Activated CD8-positive, alpha-beta T cell treated with anti-CD3 and anti-CD28 coated beads for 36 hours (primary cell): Measurements from ENCODE around the gene ANKRD18A. TPM values are rescaled to one million over a fixed set of nuclear protein-coding genes. Genes with fewer than 3 reads are reported as not detected.
"Not testable (repeated sequence)": the region's sequence is repeated elsewhere in the genome, so short reads cannot be mapped to it uniquely, and the experiment has no call there.

Source experiments
- ATAC-seq: fragments of 200-7000 bp; cut with Tn5 transposase; one replicate; pipeline ENCODE4 v1.10.0; 2021; ENCODE audit warnings: mild to moderate bottlenecking, moderate library complexity
- CTCF ChIA-PET: fragments of 350-600 bp; sonication (Branson Sonifier 250); formaldehyde crosslinking; loops from one replicate; lab custom pipeline; 2021; ENCODE audit warnings: antibody characterized with exemption; lab: Charles Lee
- POLR2A ChIA-PET: fragments of 350-600 bp; sonication (Branson Sonifier 250); formaldehyde crosslinking; loops from one replicate; lab custom pipeline; 2021; ENCODE audit warnings: antibody characterized with exemption; lab: Charles Lee
- DNase-seq: peaks from one replicate; pipeline ENCODE4 v3.0.0-alpha.2; 2020
- H3K27ac Mint-ChIP-seq: one replicate; pipeline ENCODE4 v1.8.0; 2021; ENCODE audit warnings: mild to moderate bottlenecking, mixed read lengths
- H3K27me3 Mint-ChIP-seq: one replicate; pipeline ENCODE4 v1.8.0; 2021; ENCODE audit warnings: mixed read lengths
- H3K36me3 Mint-ChIP-seq: one replicate; pipeline ENCODE4 v1.8.0; 2021; ENCODE audit warnings: low read depth, mixed read lengths
- H3K4me1 Mint-ChIP-seq: one replicate; pipeline ENCODE4 v1.8.0; 2021; ENCODE audit warnings: low read depth, mixed read lengths
- H3K4me3 Mint-ChIP-seq: one replicate; pipeline ENCODE4 v1.8.0; 2021; ENCODE audit warnings: mild to moderate bottlenecking, moderate library complexity, mixed read lengths
- H3K9me3 Mint-ChIP-seq: one replicate; pipeline ENCODE4 v1.8.0; 2021; ENCODE audit warnings: mixed read lengths
- CTCF ChIP-seq: fragments of 200-600 bp; IDR thresholded peaks from one replicate; pipeline ENCODE4 v1.8.0; 2022; ENCODE audit warnings: antibody characterized with exemption, mild to moderate bottlenecking
- intact Hi-C: fragments of 100-400 bp; cut with micrococcal nuclease; formaldehyde crosslinking; loops from one replicate; pipeline ENCODE4 v1.10.0; 2022
- total RNA-seq, 2 experiments: library from RNA; stranded (reverse); gene quantifications; one replicate each; pipeline ENCODE4 v1.2.3, GENCODE V29; 2021

ANKRD18A gene
- total RNA-seq, 2 experiments from 2014 or later = 0.85 to 2.3 TPM

GRCh38 chr9:38619556-38620447, 594 bp downstream of the ANKRD18A start:
- Mint-ChIP-seq H3K36me3 (peaks cover 2% of the 10 kb centered on the region), H3K4me1 (peaks cover 8% of the 10 kb centered on the region), H3K27me3 (peaks cover 44% of the 10 kb centered on the region), H3K27ac (peak overlapping the region; percentile 71), H3K4me3 (peak overlapping the region; percentile 78), H3K9me3 (peaks cover 5% of the 10 kb centered on the region)
- TF ChIP-seq CTCF = no peak
- peak; percentile 35 for DNase-seq
- CTCF ChIA-PET = interaction anchor here (0.8 to 2.2 kb wide), 2 partner anchors 21 to 47 kb away, joined by 3 to 8 read pairs; no protein-coding TSS in a partner anchor
- POLR2A ChIA-PET = no interaction called here
- intact Hi-C loops = no loop called here
- ATAC-seq = no peak

GRCh38 chr9:38598029-38598745, 22.2 kb downstream of the ANKRD18A start:
- DNase-seq, H3K4me3 Mint-ChIP-seq, H3K4me1 Mint-ChIP-seq, H3K27me3 Mint-ChIP-seq, intact Hi-C loops, H3K9me3 Mint-ChIP-seq, H3K27ac Mint-ChIP-seq, ATAC-seq, H3K36me3 Mint-ChIP-seq, CTCF ChIA-PET, POLR2A ChIA-PET: not testable (repeated sequence)

GRCh38 chr9:38595117-38595516, 25.3 kb downstream of the ANKRD18A start:
- DNase-seq, intact Hi-C loops, H3K9me3 Mint-ChIP-seq, H3K4me3 Mint-ChIP-seq, H3K36me3 Mint-ChIP-seq, POLR2A ChIA-PET, ATAC-seq, H3K27ac Mint-ChIP-seq, CTCF ChIA-PET, H3K27me3 Mint-ChIP-seq, H3K4me1 Mint-ChIP-seq: not testable (repeated sequence)

- H3K4me1 Mint-ChIP-seq, H3K27ac Mint-ChIP-seq, H3K9me3 Mint-ChIP-seq, intact Hi-C loops, POLR2A ChIA-PET, ATAC-seq, H3K36me3 Mint-ChIP-seq, H3K4me3 Mint-ChIP-seq, CTCF ChIA-PET, H3K27me3 Mint-ChIP-seq, DNase-seq: not testable (repeated sequence)
Observed at GRCh38 chr9:38591346-38592063, 28.9 kb downstream of the ANKRD18A start.

- intact Hi-C loops, POLR2A ChIA-PET, H3K4me1 Mint-ChIP-seq, ATAC-seq, DNase-seq, H3K4me3 Mint-ChIP-seq, H3K9me3 Mint-ChIP-seq, H3K27me3 Mint-ChIP-seq, H3K27ac Mint-ChIP-seq, H3K36me3 Mint-ChIP-seq, CTCF ChIA-PET: not testable (repeated sequence)
Observed at GRCh38 chr9:38583765-38584164, 36.6 kb downstream of the ANKRD18A start.

GRCh38 chr9:38580112-38580511, 40.3 kb downstream of the ANKRD18A start:
- ATAC-seq, H3K36me3 Mint-ChIP-seq, H3K9me3 Mint-ChIP-seq, H3K27me3 Mint-ChIP-seq, H3K4me3 Mint-ChIP-seq, H3K4me1 Mint-ChIP-seq, H3K27ac Mint-ChIP-seq, intact Hi-C loops, CTCF ChIA-PET, POLR2A ChIA-PET: not testable (repeated sequence)
- peak; percentile 2 for DNase-seq

GRCh38 chr9:38576181-38576580, 44.2 kb downstream of the ANKRD18A start:
- intact Hi-C loops, H3K9me3 Mint-ChIP-seq, H3K4me1 Mint-ChIP-seq, POLR2A ChIA-PET, H3K36me3 Mint-ChIP-seq, ATAC-seq, H3K27me3 Mint-ChIP-seq, H3K27ac Mint-ChIP-seq, H3K4me3 Mint-ChIP-seq, DNase-seq, CTCF ChIA-PET: not testable (repeated sequence)

- CTCF ChIA-PET, H3K27me3 Mint-ChIP-seq, H3K9me3 Mint-ChIP-seq, H3K4me3 Mint-ChIP-seq, H3K36me3 Mint-ChIP-seq, H3K27ac Mint-ChIP-seq, intact Hi-C loops, ATAC-seq, POLR2A ChIA-PET, DNase-seq, H3K4me1 Mint-ChIP-seq: not testable (repeated sequence)
Observed at GRCh38 chr9:38566048-38566447, 54.3 kb downstream of the ANKRD18A start.

- CTCF ChIA-PET, H3K36me3 Mint-ChIP-seq, H3K4me3 Mint-ChIP-seq, H3K27ac Mint-ChIP-seq, ATAC-seq, DNase-seq, POLR2A ChIA-PET, intact Hi-C loops, H3K4me1 Mint-ChIP-seq, H3K27me3 Mint-ChIP-seq, H3K9me3 Mint-ChIP-seq: not testable (repeated sequence)
Observed at GRCh38 chr9:38565178-38565577, 55.2 kb downstream of the ANKRD18A start.

- POLR2A ChIA-PET, H3K4me1 Mint-ChIP-seq, H3K27me3 Mint-ChIP-seq, DNase-seq, intact Hi-C loops, H3K4me3 Mint-ChIP-seq, H3K9me3 Mint-ChIP-seq, ATAC-seq, H3K36me3 Mint-ChIP-seq, H3K27ac Mint-ChIP-seq, CTCF ChIA-PET: not testable (repeated sequence)
Observed at GRCh38 chr9:38563911-38564310, 56.5 kb downstream of the ANKRD18A start.
